NCI-H2196 (cell line): Measurements from ENCODE around the gene ENDOU.
A peak's percentile ranks its signal among the peaks of the same experiment; 100 is the strongest.

Source experiments
- DNase-seq: peaks from one replicate; lab custom pipeline; 2025; ENCODE audit not compliant: unreplicated experiment; lab: John Stamatoyannopoulos, UW

ENDOU gene

GRCh38 chr12:47725091-47725772, at the start of gene ENDOU:
TSS of gene ENDOU (minus strand) at chr12:47725490. CDS start at chr12:47725413, 77 bp downstream.
- no peak for DNase-seq

GRCh38 chr12:47774663-47775062, 49.4 kb upstream of the ENDOU start:
- no peak for DNase-seq

GRCh38 chr12:47773858-47774580, 48.7 kb upstream of the ENDOU start:
- no peak for DNase-seq

GRCh38 chr12:47773062-47773857, 48.0 kb upstream of the ENDOU start, which contains the start of gene SLC48A1:
TSS of gene SLC48A1 (plus strand) at chr12:47773238. CDS start at chr12:47773305, 67 bp downstream.
- peak; percentile 77 for DNase-seq

- DNase-seq: no peak
These were observed 47.4 kb upstream of the ENDOU start for GRCh38 chr12:47772738-47773061.

GRCh38 chr12:47772094-47772660, 46.9 kb upstream of the ENDOU start:
- no peak for DNase-seq

GRCh38 chr12:47771304-47771703, 46.0 kb upstream of the ENDOU start:
- DNase-seq: no peak

- no peak for DNase-seq
These were observed 44.9 kb upstream of the ENDOU start for GRCh38 chr12:47770086-47770726.

GRCh38 chr12:47769234-47770085, 44.2 kb upstream of the ENDOU start:
- DNase-seq: no peak

GRCh38 chr12:47768323-47768811, 43.1 kb upstream of the ENDOU start:
- DNase-seq: no peak

GRCh38 chr12:47767216-47767724, 42.0 kb upstream of the ENDOU start:
- DNase-seq: peak; percentile 62

- no peak for DNase-seq
These were observed 41.4 kb upstream of the ENDOU start for GRCh38 chr12:47766502-47767215.

GRCh38 chr12:47763481-47764346, 38.4 kb upstream of the ENDOU start:
- DNase-seq: no peak

- no peak for DNase-seq
These were observed 37.7 kb upstream of the ENDOU start for GRCh38 chr12:47762850-47763465.

GRCh38 chr12:47758834-47759690, 33.8 kb upstream of the ENDOU start, which contains the start of gene RAPGEF3:
TSS of gene RAPGEF3 (minus strand) at chr12:47758880. CDS start at chr12:47758556, 324 bp downstream.
- peak; percentile 78 for DNase-seq

- DNase-seq: no peak
These were observed 33.2 kb upstream of the ENDOU start for GRCh38 chr12:47758584-47758833.
